D341Med (cell line): Measurements from ENCODE around the gene GSTA4.

ENCODE experiments used
- DNase-seq: peaks from one replicate; pipeline ENCODE4 v3.0.0; 2012; ENCODE audit warnings: low spot score

Gene GSTA4, protein sequence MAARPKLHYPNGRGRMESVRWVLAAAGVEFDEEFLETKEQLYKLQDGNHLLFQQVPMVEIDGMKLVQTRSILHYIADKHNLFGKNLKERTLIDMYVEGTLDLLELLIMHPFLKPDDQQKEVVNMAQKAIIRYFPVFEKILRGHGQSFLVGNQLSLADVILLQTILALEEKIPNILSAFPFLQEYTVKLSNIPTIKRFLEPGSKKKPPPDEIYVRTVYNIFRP

DNA sequence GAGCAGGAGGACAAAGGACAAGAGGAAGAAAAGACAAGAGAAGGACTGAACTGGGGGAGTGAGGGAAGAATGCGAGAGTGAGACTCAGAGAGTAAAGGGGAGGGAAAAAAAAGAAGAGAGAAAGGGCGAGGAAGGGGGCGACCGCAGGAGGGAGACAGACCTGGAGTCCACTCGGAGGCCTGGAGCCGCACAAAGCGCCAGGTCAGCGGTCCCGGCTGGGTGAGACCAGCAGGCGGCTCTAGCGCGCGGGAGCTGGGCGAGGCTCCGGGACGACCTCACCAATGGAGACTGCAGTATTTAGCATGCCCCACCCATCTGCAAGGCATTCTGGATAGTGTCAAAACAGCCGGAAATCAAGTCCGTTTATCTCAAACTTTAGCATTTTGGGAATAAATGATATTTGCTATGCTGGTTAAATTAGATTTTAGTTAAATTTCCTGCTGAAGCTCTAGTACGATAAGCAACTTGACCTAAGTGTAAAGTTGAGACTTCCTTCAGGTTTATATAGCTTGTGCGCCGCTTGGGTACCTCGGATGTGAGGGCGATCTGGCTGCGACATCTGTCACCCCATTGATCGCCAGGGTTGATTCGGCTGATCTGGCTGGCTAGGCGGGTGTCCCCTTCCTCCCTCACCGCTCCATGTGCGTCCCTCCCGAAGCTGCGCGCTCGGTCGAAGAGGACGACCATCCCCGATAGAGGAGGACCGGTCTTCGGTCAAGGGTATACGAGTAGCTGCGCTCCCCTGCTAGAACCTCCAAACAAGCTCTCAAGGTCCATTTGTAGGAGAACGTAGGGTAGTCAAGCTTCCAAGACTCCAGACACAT, at the start of gene GSTA4:
Gene GSTA4, minus strand, starts transcription at position 196 of the 824 bp plus-strand sequence. CDS start 1,041 bp downstream, outside the sequence.
- peak; percentile 91 for DNase-seq

DNA sequence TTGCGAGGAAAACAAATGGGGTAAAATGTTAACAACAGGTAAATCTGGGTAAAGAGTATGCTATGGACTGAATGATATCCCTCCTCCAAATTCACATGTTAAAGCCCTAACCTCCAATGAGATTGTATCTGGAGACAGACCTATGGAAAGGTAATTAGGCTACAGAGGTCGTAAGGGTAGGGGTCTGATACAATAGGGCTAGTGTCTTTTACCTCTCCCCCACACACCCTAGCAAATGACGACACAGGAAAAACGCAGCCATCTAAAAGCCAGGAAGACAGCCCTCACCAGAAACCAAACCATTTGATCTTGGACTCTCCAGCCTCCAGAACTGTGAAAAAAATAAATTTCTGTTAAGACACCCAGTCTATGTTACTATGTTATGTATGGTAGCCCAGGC, 49.5 kb upstream of the GSTA4 start:
- no peak for DNase-seq

DNA sequence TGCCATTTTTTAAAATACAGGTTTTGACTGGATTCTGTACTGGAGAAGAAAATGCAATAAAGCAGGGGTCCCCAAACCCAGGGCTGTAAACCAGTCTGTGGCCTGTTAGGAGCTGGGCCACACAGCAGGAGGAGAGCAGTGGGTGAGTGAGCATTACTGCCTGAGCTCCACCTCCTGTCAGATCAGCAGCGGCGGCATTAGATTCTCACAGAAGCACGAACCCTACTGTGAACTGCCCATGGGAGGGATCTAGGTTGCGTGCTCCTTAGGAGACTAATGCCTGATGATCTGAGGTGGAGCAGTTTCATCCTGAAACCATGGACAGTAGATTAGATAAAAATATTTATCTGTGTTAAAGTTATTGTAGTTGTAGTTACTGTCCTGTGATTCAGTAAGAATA, 49.0 kb upstream of the GSTA4 start:
- no peak for DNase-seq

DNA sequence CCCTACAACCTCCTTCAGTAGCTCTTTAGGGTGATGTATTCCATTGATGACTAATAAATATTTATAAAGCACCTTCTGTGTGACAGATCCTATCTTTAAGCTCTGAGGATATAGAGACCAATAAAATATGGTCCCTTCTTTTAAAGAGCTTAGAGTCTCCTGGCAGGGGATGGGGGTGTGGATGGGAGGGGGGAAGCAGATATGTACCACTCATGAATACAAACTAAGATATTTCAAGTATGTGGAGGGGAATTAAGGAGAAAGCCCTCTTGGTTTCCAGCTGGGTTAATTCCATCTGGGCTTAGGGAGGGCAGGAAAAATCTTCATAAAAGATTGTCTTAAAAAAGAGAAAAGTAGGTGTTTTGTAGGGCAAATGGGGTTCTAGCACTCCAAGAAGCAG, 48.5 kb upstream of the GSTA4 start:
- no peak for DNase-seq

DNA sequence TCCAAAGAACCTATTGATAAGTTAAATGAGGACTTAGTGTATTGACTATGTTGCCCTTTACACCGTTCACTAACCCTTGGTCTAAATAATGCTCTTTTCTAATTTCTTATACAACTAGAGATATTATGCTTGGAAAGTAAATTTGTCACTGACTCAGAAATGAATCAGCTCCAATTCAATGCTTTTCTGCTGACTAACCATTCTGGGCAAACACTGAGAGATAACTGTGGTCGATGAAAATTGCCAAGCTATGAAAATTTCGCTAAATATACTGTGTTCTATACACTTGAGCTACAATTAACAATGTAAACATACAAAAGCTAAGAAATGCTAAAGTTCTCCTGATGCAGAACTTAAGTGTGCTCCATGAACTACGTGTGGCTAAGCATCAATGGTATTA, 47.0 kb upstream of the GSTA4 start:
- no peak for DNase-seq

DNA sequence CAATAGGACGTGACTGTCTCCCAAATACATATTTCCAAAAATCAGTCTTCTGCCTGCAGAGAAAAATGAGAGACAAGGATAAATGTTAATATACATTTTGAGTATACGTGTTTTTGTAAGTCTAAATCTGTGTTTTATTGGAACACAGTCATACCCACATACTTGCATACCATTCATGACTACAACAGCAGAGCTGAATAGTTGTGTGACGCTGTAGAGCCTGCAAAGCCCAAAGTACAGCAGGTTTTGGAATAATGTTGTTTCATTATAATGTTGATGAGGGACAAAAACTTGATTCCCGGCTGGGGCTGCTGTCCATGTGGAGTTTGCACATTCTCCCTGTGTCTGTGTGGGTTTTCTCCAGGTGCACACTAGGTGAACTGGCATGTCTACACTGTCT, 46.3 kb upstream of the GSTA4 start:
- DNase-seq = no peak

DNA sequence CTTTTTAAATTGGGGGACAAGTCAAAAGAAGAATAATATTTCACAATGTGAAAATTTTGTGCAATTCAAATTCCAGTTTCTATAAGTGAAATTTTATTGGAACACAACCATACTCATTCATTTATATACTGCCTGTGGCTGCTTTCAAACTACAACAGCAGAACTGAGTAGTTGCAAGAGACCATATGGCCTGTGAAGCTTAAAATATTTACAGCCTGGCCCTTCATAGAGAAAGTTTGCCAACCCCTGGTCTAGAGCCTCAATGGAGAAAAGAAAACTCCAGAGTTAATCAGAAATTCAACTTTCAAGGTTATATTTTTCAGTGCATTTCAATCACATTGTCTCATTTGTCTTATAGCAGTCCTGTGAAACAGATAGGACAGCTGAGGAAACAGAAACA, 43.5 kb upstream of the GSTA4 start:
- no peak for DNase-seq

DNA sequence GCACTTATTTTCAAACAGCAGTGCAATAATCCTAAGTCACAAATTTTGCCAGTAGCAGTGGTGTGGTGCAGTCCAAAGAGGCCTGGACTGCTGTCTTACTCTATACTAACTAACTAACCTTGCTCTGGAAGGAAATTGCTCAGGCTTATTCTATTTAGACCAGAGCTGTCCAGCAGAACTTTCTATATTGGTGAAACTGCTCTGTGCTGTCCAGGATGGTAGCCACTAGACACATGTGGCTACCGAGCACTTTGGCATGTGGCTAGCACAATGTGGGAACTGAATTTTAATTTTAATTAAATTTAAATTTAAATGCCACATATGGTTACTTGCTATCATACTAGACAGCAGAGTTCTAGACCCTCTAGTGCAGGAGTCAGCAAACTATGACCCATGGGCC, 43.1 kb upstream of the GSTA4 start:
- DNase-seq = no peak

DNA sequence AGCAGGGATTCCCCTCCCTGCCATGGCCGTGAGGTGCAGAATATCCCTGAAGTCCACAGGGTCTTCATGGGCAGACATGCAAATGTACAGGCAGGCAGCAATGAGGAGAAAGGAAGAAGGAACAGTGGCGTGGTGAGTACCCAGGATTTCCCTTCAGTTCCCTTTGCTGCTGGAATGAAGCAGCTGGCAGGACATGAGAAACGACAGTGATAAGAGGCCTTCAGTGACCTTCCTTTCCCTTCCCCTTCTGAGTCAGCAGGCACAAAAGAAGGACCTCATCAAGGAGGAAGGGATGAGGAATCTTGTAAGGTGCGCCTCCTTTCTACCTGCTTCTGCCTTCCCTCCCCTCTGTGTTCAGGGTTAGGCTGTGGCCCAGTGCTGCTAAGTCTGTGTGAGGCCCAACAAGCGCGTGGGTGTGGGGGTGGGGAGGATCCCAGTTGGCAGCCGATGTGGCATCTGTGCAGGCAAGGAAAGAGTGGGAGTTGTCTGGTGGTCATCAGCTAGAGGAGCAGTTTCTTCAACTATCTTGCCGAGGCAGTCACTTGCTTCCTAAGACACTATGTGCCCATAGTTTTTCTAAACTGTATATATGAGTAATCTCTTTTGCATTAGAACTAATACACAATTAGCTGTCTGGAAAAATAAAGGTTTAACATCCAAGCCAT, 40.6 kb upstream of the GSTA4 start:
- DNase-seq = no peak

DNA sequence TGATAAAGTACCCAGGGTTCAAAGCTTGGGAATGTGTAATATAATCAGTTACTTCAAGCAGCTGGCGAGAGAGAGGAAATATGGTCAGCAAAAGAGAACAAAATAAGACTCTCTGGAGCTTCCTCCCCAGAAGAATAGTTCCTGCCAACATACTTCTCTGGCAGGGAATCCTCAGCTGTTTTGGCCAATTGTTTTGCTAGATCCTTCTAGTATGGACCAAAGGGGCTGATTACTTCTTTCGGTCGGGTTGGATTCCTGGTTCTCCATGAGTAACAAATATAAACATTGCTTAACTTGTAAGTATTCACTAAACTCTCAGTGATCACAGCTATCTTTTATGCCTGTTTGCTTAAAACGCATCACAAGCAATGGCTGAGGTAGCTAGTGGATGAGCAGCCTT, 38.7 kb upstream of the GSTA4 start:
- no peak for DNase-seq

DNA sequence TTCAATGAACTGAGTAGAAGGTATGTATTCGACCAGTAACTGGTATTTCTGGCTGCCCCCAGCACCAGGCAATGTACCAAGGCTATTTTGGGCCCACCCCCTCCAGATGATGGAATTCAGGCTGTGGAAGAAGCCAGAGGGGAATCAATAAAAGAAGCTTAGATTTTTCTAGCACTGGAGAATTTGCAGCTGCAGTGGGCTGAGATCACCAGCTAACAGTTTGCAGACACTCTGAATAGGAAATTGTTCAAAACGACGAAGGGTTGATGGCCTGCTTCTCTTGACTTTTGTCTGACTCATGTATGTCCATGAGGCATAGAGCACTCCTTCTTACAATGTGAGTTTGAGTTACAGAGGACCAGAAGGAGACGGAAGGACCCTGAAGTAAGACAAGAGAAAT, 37.8 kb upstream of the GSTA4 start:
- DNase-seq = no peak

DNA sequence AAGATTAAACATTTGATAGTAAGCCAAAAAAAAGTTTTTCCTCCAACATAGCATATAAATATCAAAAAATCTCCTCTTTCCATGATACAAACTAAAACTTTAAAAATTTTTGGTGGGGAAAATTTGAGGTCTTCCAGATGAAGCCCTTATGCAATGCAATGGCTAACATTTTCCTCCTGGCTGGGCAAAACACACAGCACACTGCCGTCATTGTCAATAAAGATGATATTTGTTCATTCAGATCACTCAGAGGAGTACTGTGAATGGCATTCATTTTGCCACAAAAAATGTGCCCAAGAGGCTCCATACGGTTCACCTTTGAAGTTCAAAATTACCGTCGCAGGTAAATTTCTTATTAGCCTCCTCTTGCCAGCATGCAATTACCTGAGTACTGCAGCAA, 36.2 kb upstream of the GSTA4 start:
- no peak for DNase-seq

DNA sequence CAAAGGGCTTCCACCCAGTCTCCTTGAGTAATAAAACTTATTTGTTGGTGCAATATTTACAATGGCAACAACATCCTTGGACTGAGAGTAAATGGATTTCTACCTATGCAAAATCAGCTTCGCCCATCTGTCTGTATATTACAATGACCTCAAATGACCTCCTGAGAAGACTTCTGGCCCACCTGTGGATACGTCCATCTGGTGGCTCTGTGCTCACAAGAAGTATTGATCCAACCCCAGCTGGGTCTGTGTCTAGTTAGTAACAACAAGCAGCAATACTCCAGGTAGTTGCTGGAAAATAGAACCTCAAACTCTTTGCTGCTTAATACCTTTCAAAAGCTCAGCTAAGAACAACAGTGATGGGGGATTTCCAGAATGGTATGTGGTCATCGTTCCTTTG, 34.7 kb upstream of the GSTA4 start:
- no peak for DNase-seq

DNA sequence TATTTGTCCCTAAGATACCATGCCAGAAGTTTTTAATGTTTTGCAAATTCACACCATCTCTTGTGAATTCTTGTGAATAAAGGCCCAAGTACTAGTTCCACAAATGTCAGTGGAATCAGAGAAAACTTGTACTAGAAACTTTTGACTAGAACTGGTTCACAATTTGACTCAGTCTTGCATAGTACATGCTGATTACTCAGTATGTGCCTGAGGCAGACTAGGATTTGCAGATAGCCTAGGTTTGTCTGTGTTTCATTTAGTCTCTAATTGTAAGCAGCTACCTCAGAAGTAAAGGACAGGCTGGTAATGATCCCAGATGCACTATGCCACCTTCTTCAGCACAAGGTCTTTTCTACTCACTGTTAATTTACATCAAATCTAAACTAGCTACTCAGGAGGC, 34.2 kb upstream of the GSTA4 start:
- no peak for DNase-seq

DNA sequence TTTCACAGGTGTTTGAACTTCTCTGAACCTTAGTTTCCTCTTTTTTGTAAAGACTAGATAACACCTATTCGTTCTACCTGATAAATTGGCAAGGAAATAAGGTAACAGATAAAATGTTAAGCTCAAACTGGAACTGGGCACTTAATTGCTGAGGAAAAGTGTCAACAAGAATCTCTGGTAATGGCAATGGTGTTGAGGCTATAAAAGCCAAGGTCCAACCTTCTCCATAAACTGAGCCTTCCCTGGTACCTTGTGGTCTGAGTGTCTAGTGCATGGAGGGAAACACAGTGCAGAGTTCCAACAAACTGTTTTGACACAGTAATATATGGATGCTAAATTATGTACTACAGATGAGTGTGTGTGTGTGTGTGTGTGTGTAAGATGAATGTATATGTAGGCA, 33.4 kb upstream of the GSTA4 start:
- DNase-seq = no peak

DNA sequence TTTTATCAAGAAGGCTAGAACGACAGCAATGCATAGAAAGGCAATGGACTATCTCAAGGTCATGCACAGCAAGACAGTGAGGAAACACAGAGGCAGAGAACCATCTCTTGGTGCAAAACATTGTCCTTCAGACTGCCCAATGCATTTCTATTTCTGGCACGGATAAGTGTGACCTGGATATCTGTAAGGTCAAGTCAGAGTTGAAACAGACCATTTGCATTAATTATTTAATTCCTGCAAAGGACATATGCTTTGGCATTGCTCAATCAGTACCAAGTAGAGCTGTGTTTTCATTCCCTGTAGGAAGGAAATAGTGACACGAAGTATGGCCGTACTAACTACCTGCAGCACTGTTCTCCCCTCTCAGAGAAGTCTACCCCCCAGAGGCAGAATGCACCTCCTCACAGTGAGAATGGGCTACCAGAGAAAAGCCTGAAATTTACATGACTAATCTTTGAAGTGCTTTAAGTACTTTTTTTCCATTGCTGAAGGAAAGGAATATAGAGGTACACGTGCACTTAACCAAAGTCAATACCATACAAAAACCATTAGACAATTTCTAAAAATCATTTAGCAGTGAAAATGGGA, 32.1 kb upstream of the GSTA4 start:
- DNase-seq = no peak

DNA sequence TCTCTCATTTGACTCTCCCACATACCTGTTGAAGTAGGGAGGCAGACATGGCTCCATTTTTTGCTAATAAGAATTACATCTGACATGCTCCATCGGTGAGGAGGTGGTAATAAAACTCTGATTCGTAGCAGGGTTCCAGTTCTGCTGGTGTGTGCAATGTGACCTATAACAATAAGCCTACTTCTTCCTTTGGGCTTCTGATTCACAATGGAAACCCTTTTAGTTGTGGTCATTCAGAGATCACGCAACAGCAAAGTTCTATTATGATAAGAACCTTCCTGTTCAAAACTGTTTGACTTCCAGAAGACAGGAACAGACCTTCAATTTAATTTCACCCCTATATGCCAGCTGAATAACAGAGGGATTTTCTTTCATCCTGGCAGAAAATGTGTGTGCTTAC, 31.4 kb upstream of the GSTA4 start:
- DNase-seq = no peak

DNA sequence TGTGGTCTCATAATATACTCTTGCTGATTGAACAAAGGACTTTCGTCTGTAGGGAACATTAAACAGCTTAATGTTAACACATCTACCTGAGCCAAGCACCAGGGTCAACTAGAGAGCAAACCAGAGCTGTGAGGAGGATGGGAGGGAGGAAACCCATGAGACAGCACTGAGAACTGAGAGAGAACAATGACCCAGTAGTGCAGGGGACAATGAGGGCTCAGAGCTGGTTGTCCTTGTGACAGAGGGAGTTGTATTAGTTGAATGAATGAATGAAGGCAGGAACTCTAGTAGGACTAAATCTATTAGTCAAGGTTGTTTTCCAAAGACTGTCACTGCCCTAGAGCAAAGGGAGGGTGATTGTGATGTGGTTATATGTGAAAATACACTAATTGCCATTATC, 28.2 kb upstream of the GSTA4 start:
- DNase-seq = no peak

DNA sequence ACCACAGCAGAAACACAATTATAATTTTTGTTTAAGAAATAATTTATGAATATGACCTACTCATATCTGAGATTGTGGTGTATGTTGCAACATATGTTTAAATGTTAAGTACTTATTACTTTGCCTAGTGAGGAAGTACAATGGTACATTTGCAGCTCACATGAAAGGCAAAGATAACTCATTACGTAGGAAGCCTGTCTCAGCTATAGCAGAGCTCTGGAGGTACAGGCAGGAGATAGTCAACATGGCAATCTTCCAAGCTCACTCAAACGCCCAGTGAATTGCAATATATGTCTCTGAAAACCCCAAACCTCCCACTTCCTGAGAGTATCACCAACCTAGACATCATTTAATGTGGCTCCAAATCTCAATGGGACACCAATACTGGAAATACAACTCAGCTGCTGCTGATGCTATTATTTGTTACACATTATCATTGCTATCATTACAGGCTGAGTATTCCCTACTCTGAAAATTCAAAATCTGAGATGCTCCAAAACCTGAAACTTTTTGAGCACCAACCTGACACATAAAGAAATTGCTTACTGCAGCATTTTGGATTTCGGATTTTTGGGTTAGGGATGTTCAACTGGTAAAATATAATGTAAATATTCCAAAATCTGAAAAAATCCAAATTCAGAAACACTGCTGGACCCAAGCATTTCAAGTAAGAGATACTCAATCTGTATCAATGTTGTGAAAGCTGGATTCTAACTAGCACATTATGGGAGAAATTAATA, 25.1 kb upstream of the GSTA4 start:
- no peak for DNase-seq

DNA sequence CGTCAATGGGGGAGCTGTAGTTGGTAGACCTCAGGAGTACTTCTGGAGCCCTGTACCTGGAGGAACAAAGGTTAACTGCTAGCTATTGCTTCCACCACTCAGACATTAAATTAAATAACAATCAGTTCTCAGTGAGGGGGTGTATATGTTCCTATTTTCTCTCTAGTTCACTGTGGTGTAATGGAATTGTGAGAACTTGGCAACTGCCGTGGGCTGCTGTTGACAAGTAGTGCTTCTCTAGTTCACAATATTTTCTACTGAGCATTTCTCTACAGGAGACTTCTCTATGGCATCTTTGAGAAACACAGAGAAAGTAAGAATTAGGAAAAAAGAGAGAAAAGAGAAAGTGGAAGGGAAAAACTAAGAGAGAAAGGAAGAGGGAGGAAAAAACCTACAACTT, 23.4 kb upstream of the GSTA4 start:
- no peak for DNase-seq

DNA sequence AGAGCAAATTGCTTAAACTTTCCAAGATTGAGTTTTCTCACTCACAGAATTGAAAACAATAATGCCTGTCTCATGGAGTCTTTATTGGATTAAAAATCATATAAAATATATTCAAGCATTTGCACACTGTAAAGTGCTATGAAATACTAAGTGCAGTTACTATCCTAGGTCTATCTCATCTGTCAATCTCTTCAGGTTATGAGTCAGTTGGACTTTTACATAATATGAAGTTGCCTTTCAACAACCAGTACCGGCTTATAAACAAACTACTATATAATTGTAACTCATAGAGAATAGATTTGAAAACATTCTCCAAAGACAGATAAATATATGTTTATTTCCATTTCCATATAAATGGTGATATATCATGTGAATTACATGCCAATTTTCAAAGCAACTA, 20.4 kb upstream of the GSTA4 start:
- no peak for DNase-seq

DNA sequence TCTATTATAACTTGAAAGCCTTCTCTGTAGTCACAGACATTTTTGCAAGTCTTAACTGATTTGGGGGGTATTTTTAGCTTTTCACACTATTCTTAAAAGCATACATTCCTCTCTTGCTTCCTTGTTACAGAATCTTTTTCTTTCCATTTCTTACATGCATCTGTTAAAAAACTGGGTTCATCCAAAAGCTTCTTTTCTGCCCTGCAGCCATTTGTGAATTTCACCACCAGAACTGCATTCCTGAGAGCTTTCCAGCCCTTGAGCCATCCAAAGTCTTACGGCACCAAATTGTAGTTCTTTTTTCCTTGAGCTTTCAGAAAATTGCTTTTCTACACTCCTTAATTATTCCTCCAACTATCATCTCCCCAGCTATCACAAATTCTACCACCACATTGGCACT, 19.7 kb upstream of the GSTA4 start:
- no peak for DNase-seq
